Memory B cell (primary cell): ENCODE measurements around the gene ZNF516.

Source experiments
- ATAC-seq: fragments of 150-1000 bp; cut with Tn5 transposase; 2 replicates; pipeline ENCODE4 v1.10.0; 2021; ENCODE audit warnings: low read depth, mild to moderate bottlenecking, moderate library complexity
- DNase-seq, 2 donors: peaks; one replicate each; pipeline ENCODE4 v3.0.0; 2022; ENCODE audit warnings: low spot score in 2 of 2
- H3K27ac Mint-ChIP-seq: one replicate; pipeline ENCODE4 v1.8.0; 2022; ENCODE audit warnings: mild to moderate bottlenecking, moderate library complexity, mixed read lengths
- H3K27me3 Mint-ChIP-seq: one replicate; pipeline ENCODE4 v1.8.0; 2022; ENCODE audit warnings: mixed read lengths
- H3K36me3 Mint-ChIP-seq: one replicate; pipeline ENCODE4 v1.8.0; 2022; ENCODE audit warnings: mild to moderate bottlenecking, mixed read lengths
- H3K4me1 Mint-ChIP-seq: one replicate; pipeline ENCODE4 v1.8.0; 2022; ENCODE audit warnings: mixed read lengths
- H3K4me3 Mint-ChIP-seq: one replicate; pipeline ENCODE4 v1.8.0; 2022; ENCODE audit warnings: mild to moderate bottlenecking, moderate library complexity, mixed read lengths
- H3K9me3 Mint-ChIP-seq: one replicate; pipeline ENCODE4 v1.8.0; 2022; ENCODE audit warnings: mixed read lengths

Gene ZNF516

GRCh38 chr18:76464281-76465259 is 30.5 kb downstream of the ZNF516 start:
- DNase-seq (no peak), ATAC-seq (no peak)
- Mint-ChIP-seq H3K4me1 (peaks cover 4% of the 10 kb centered on the region), H3K4me3 (no peak overlapping the region), H3K9me3 (no peaks in the 10 kb centered on the region), H3K27ac (no peak overlapping the region), H3K36me3 (no peaks in the 10 kb centered on the region), H3K27me3 (no peaks in the 10 kb centered on the region)

DNA sequence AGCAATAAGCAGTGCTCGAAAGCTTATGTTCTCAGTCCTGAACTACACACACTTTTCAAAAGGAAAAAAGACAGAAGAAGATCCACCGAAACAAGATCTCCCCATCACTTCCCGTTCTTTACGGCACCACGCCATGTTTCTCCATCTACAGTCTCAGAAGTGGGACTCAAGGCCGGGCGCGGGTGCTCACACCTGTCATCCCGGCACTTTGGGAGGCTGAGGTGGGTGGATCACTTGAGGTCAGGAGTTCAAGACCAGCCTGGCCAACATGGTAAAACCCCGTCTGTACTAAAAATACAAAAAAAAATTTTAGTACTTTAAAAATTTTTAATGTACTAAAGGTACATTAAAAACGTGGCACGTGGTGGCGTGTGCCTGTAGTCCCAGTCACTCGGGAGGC is 31.2 kb downstream of the ZNF516 start:
- Mint-ChIP-seq H3K4me1 (peaks cover 4% of the 10 kb centered on the region), H3K27ac (no peak overlapping the region), H3K27me3 (no peaks in the 10 kb centered on the region)

GRCh38 chr18:76463358-76463757 is 31.7 kb downstream of the ZNF516 start:
- Mint-ChIP-seq H3K27me3 (no peaks in the 10 kb centered on the region), H3K36me3 (no peaks in the 10 kb centered on the region), H3K4me1 (peaks cover 4% of the 10 kb centered on the region), H3K4me3 (no peak overlapping the region), H3K27ac (no peak overlapping the region), H3K9me3 (no peaks in the 10 kb centered on the region)
- DNase-seq (no peak), ATAC-seq (no peak)

More for the DNA sequence above, 31.2 kb downstream of the ZNF516 start:
- H3K4me3 Mint-ChIP-seq: no peak overlapping the region
- no peaks in the 10 kb centered on the region for H3K36me3 Mint-ChIP-seq
- DNase-seq (no peak), ATAC-seq (no peak)
- H3K9me3 Mint-ChIP-seq: no peaks in the 10 kb centered on the region

- Mint-ChIP-seq H3K36me3 (no peaks in the 10 kb centered on the region), H3K4me1 (peaks cover 4% of the 10 kb centered on the region), H3K27me3 (no peaks in the 10 kb centered on the region), H3K9me3 (no peaks in the 10 kb centered on the region), H3K4me3 (no peak overlapping the region), H3K27ac (no peak overlapping the region)
- DNase-seq: no peak
- ATAC-seq: no peak
Measured at GRCh38 chr18:76462326-76462694, 32.7 kb downstream of the ZNF516 start.

DNA sequence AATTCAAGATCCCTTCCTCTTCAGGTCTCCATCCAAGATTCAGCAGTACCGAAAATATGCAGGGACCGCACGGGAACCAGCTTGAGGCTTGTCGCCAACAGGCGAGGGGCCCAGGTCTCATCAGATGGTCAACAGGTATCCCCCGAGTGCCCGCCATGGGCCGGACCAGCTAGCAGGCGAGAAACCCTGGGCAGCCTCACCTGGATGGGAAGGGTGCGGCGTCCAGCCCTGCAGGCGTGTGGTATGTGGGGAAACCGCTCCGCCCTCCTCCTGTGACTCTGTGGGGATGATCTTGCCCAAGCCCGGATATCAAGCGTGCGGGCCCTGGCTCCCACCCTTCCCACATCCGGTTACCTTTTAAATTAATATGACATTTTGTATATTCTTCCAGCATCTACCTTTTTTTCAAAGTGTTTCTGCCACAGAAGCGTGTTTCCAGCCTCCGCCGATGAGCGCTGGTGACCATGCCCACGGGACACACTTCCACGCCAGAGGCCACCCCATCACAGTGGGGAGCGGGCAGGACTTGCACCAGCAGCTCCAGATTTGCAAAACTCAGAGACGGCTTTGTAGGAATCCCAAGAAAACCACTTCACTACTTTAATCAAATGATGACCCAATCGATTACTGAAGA is 33.2 kb downstream of the ZNF516 start:
- Mint-ChIP-seq H3K36me3 (no peaks in the 10 kb centered on the region), H3K27ac (no peak overlapping the region), H3K4me1 (peaks cover 4% of the 10 kb centered on the region), H3K4me3 (no peak overlapping the region), H3K27me3 (no peaks in the 10 kb centered on the region), H3K9me3 (no peaks in the 10 kb centered on the region)
- ATAC-seq: no peak
- DNase-seq: no peak

DNA sequence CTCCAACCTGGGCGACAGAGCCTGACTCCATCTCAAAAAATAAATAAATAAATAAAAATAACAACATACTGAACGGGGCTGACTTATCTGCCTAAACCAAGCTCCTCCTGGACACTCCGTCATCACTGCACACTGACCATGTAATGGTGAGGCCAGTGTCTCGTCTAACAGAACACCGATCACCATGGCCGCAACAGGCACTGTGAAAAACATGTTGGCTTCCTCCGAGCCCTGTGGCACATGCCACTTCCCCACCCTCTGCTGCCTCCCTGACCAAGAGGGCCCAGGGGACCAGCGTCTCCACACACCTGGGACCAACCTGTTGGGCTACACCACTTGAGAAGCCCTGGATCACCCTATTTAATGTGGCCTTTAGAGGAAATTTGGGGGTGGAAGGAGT is 33.9 kb downstream of the ZNF516 start:
- no peaks in the 10 kb centered on the region for H3K36me3 Mint-ChIP-seq
- no peaks in the 10 kb centered on the region for H3K27me3 Mint-ChIP-seq
- H3K4me1 Mint-ChIP-seq: no peaks in the 10 kb centered on the region
- no peaks in the 10 kb centered on the region for H3K9me3 Mint-ChIP-seq
- no peak for ATAC-seq
- no peak for DNase-seq
- no peak overlapping the region for H3K27ac Mint-ChIP-seq
- H3K4me3 Mint-ChIP-seq: no peak overlapping the region

DNA sequence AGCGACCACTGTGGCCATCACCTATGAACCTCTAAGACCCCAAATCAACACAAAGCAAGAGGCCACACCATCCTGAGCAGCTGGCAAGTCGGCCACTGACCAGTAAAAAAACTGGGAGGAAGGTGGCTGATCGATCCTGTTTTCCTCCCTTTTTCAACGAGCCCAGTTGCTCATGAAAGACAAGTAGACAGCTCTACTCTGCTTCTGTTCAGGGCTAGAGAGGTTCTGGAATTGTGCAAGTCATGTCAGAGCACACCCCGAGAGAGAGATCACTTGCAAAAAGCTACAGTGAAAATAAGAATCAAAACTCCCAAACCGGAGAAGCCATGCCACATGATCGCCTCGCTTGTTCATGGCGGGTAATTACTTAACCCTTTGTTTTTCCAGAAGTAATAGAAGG is 34.6 kb downstream of the ZNF516 start:
- ATAC-seq: no peak

DNA sequence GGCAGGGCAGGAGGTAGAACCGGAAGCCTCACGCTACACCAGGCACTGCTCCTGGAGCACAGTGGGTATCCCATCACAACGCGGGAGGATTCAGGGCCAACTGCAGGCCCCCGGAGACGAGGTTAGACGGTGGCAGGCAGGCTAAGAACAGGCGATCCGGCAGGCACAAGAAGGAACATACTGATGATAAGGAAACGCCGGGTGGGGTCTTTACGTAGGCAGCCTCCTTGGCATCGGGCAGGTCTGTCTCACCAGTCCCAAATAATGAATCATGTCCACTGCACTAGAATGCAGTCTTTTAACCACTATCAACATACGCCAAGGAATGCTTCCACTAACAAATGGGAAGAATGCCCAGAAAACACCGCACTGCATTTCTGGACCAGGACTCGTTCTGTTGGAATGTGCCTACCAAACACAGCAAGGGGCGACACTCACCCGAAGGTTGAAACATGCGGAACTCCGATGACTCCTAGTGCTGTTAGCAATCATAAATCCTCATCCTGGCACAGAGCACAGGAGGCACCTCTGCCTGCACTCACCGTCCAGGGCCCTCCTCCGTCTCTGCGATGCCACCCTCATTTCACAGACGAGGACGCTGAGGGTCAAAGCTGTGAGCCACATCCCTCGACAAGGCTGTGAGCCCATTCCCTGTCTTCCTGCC is 35.2 kb downstream of the ZNF516 start:
- no peak overlapping the region for H3K4me3 Mint-ChIP-seq
- DNase-seq (no peak), ATAC-seq (no peak)
- no peaks in the 10 kb centered on the region for H3K36me3 Mint-ChIP-seq
- no peaks in the 10 kb centered on the region for H3K9me3 Mint-ChIP-seq
- H3K4me1 Mint-ChIP-seq: no peaks in the 10 kb centered on the region
- H3K27me3 Mint-ChIP-seq: no peaks in the 10 kb centered on the region
- no peak overlapping the region for H3K27ac Mint-ChIP-seq

More for the DNA sequence above, 34.6 kb downstream of the ZNF516 start:
- no peaks in the 10 kb centered on the region for H3K4me1 Mint-ChIP-seq
- no peak for DNase-seq
- H3K4me3 Mint-ChIP-seq: no peak overlapping the region
- no peaks in the 10 kb centered on the region for H3K27me3 Mint-ChIP-seq
- no peaks in the 10 kb centered on the region for H3K9me3 Mint-ChIP-seq
- no peak overlapping the region for H3K27ac Mint-ChIP-seq
- no peaks in the 10 kb centered on the region for H3K36me3 Mint-ChIP-seq

GRCh38 chr18:76459312-76459686 is 35.7 kb downstream of the ZNF516 start:
- H3K27ac Mint-ChIP-seq: no peak overlapping the region

DNA sequence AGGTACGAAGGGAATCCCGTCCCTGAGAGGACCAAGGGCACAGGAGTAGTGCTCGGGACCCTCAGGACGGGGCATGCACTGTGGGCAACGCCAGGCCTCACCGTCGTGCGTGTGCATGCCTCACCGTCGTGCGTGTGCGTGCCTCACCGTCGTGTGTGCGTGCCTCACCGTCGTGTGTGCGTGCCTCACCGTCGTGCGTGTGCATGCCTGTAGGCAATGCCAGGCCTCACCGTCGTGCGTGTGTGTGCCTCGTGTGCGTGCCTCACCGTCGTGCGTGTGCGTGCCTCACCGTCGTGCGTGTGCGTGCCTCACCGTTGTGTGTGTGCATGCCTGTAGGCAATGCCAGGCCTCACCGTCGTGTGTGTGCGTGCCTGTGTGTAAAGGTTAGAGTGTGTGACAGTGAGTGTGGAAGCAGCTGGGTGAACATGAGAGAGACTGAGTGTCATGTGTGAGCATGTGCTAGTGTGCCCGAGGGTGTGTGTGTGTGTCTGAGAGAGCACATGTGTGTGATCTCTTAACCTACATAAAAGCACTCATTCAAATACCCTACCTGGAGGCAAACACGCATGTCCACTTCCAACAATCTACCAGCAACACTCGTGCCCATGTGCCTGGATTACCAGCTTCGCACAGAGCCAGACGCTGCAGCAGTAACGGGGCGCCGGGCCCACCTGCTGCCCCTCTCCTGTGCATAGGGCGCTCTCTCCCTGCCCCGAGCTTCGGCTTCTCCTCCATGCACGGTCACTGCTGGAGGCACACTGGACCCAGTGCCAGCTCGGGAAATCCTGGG is 36.3 kb downstream of the ZNF516 start:
- H3K4me3 Mint-ChIP-seq: no peak overlapping the region
- no peak overlapping the region for H3K27ac Mint-ChIP-seq
- no peaks in the 10 kb centered on the region for H3K27me3 Mint-ChIP-seq
- no peaks in the 10 kb centered on the region for H3K4me1 Mint-ChIP-seq
- no peak for DNase-seq
- ATAC-seq: no peak
- no peaks in the 10 kb centered on the region for H3K36me3 Mint-ChIP-seq
- no peaks in the 10 kb centered on the region for H3K9me3 Mint-ChIP-seq

More at GRCh38 chr18:76459312-76459686, 35.7 kb downstream of the ZNF516 start:
- no peaks in the 10 kb centered on the region for H3K9me3 Mint-ChIP-seq
- H3K36me3 Mint-ChIP-seq: no peaks in the 10 kb centered on the region
- no peak for ATAC-seq
- H3K4me1 Mint-ChIP-seq: no peaks in the 10 kb centered on the region
- H3K27me3 Mint-ChIP-seq: no peaks in the 10 kb centered on the region
- H3K4me3 Mint-ChIP-seq: no peak overlapping the region
- no peak for DNase-seq

DNA sequence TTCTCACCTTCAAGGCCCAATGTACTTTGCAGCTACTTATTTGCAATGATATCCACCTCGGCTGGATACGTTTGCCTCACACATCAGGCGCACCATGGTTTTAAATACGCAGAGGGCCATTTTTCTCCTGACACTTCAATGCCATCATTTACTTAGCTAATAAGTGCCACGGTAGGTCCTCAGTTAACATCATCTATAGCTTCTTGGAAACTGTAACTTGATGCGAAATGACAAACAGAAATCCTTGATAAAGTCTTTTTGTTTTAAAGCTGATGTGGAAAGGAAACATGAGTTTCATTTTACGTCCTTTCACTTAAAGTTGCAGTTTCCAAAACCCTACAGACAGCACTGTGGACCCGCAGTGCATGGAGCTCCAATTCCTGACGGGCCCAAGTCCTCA is 37.1 kb downstream of the ZNF516 start:
- no peak overlapping the region for H3K27ac Mint-ChIP-seq
- no peaks in the 10 kb centered on the region for H3K4me1 Mint-ChIP-seq
- H3K27me3 Mint-ChIP-seq: peaks cover 2% of the 10 kb centered on the region

GRCh38 chr18:76457475-76457874 is 37.6 kb downstream of the ZNF516 start:
- no peaks in the 10 kb centered on the region for H3K9me3 Mint-ChIP-seq
- H3K27me3 Mint-ChIP-seq: peaks cover 2% of the 10 kb centered on the region
- H3K27ac Mint-ChIP-seq: no peak overlapping the region
- no peaks in the 10 kb centered on the region for H3K36me3 Mint-ChIP-seq
- ATAC-seq (no peak), DNase-seq (no peak)
- H3K4me1 Mint-ChIP-seq: no peaks in the 10 kb centered on the region
- H3K4me3 Mint-ChIP-seq: no peak overlapping the region

More for the DNA sequence above, 37.1 kb downstream of the ZNF516 start:
- ATAC-seq: no peak
- Mint-ChIP-seq H3K4me3 (no peak overlapping the region), H3K9me3 (no peaks in the 10 kb centered on the region), H3K36me3 (no peaks in the 10 kb centered on the region)
- DNase-seq: no peak

- H3K27me3 Mint-ChIP-seq: peaks cover 2% of the 10 kb centered on the region
- ATAC-seq (no peak), DNase-seq (no peak)
- H3K9me3 Mint-ChIP-seq: no peaks in the 10 kb centered on the region
- no peaks in the 10 kb centered on the region for H3K36me3 Mint-ChIP-seq
- no peak overlapping the region for H3K4me3 Mint-ChIP-seq
- H3K4me1 Mint-ChIP-seq: no peaks in the 10 kb centered on the region
- no peak overlapping the region for H3K27ac Mint-ChIP-seq
Measured at GRCh38 chr18:76456823-76457222, 38.2 kb downstream of the ZNF516 start.
